ENCODE results near the gene PIGL. TPM values are rescaled to one million over a fixed set of nuclear protein-coding genes. Genes with fewer than 3 reads are reported as not detected.

The PIGL gene
- total and polyA plus RNA-seq, 4 donors = 8.9 to 38.1 (median 27.1) TPM

- peak overlapping the region; percentile 37 to 85 for H3K9ac ChIP-seq (ENCODE audit: insufficient read depth in 1 of 2, low read length in 2 of 2)
- peak overlapping the region; percentile 28 for H3K4me3 ChIP-seq
- H3K9me3 ChIP-seq (ENCODE audit: control insufficient read depth in 4 of 4, insufficient read depth in 3 of 4, low read length in 3 of 4) = no peaks in the 10 kb centered on the region
- H3K36me3 ChIP-seq (ENCODE audit: control insufficient read depth in 4 of 4, insufficient read depth in 4 of 4, low read length in 4 of 4) = peaks cover 0 to 6% (median 3%) of the 10 kb centered on the region in 4 donors
- peaks cover 0 to 10% (median 4%) of the 10 kb centered on the region in 5 donors for H3K4me1 ChIP-seq (ENCODE audit: control insufficient read depth in 5 of 5, insufficient read depth in 5 of 5, low read length in 5 of 5)
- TF ChIP-seq, protein P1, sequence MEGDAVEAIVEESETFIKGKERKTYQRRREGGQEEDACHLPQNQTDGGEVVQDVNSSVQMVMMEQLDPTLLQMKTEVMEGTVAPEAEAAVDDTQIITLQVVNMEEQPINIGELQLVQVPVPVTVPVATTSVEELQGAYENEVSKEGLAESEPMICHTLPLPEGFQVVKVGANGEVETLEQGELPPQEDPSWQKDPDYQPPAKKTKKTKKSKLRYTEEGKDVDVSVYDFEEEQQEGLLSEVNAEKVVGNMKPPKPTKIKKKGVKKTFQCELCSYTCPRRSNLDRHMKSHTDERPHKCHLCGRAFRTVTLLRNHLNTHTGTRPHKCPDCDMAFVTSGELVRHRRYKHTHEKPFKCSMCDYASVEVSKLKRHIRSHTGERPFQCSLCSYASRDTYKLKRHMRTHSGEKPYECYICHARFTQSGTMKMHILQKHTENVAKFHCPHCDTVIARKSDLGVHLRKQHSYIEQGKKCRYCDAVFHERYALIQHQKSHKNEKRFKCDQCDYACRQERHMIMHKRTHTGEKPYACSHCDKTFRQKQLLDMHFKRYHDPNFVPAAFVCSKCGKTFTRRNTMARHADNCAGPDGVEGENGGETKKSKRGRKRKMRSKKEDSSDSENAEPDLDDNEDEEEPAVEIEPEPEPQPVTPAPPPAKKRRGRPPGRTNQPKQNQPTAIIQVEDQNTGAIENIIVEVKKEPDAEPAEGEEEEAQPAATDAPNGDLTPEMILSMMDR (IDR thresholded peaks at IDR 0.05; ENCODE audit: control extremely low read depth, extremely low read depth) = no peak
- peak overlapping the region in 1 of 2 donors; percentile 19 for H3K27ac ChIP-seq (ENCODE audit: low read depth in 1 of 2, low read length in 1 of 2)
- 1% methylated on average over 58 to 75 of the region's 75 CpGs for WGBS, 2 donors
- ATAC-seq (ENCODE audit: insufficient read depth, low FRiP score) = peak; percentile 38
- H3K27me3 ChIP-seq (ENCODE audit: control insufficient read depth in 3 of 3, insufficient read depth in 3 of 3, low read length in 2 of 3) = no peaks in the 10 kb centered on the region
- peak; percentile 75 to 83 (median 78) for DNase-seq
Measured at GRCh38 chr17:16352667-16353316, 135.8 kb downstream of the PIGL start.

GRCh38 chr17:16353317-16354174, 136.5 kb downstream of the PIGL start, which contains the start of gene CENPV:
TSS of gene CENPV (minus strand) at chr17:16353469. CDS start at chr17:16353436, 33 bp downstream.
- DNase-seq (peak; percentile 59 to 77 (median 65)), ATAC-seq (ENCODE audit: insufficient read depth, low FRiP score) (peak; percentile 66)
- H3K27me3 ChIP-seq (ENCODE audit: control insufficient read depth in 3 of 3, insufficient read depth in 3 of 3, low read length in 2 of 3) = no peaks in the 10 kb centered on the region
- H3K27ac ChIP-seq (ENCODE audit: low read depth in 1 of 2, low read length in 1 of 2) = peak within 1 kb of the TSS in 1 of 2 donors; percentile 19
- TF ChIP-seq, protein P1 (IDR thresholded peaks at IDR 0.05; ENCODE audit: control extremely low read depth, extremely low read depth) = no peak
- H3K4me3 ChIP-seq = peak within 1 kb of the TSS; percentile 28
- H3K9me3 ChIP-seq (ENCODE audit: control insufficient read depth in 4 of 4, insufficient read depth in 3 of 4, low read length in 3 of 4) = no peaks in the 10 kb centered on the region
- peaks cover 0 to 3% (median 3%) of the 10 kb centered on the region in 4 donors for H3K36me3 ChIP-seq (ENCODE audit: control insufficient read depth in 4 of 4, insufficient read depth in 4 of 4, low read length in 4 of 4)
- 16 to 25% methylated on average over 52 to 83 of the region's 83 CpGs for WGBS, 2 donors
- H3K9ac ChIP-seq (ENCODE audit: insufficient read depth in 1 of 2, low read length in 2 of 2) = peak within 1 kb of the TSS; percentile 37 to 85
- peaks cover 0 to 10% (median 4%) of the 10 kb centered on the region in 5 donors for H3K4me1 ChIP-seq (ENCODE audit: control insufficient read depth in 5 of 5, insufficient read depth in 5 of 5, low read length in 5 of 5)

DNA sequence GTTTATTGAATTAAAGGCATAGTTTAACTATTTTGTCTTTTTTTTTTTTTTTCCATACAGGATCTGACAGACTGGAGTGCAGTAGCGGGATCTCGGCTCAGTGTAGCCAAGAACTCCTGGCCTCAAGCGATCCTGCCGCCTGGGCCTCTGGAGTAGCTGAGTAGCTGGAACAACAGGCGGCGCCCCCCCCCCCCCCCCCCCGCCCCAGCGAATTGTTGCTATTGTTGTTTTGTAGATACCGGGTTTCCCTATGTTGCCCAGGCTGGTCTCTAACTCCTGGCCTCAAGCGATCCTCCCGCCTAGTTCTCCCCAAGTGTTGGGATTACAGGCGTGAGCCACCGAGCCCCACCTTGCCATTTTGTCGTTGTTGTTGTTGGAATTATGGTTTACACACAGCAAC, 137.6 kb downstream of the PIGL start:
- no peak overlapping the region for H3K27ac ChIP-seq (ENCODE audit: low read depth in 1 of 2, low read length in 1 of 2)
- TF ChIP-seq, protein P1 (IDR thresholded peaks at IDR 0.05; ENCODE audit: control extremely low read depth, extremely low read depth) = no peak
- no peaks in the 10 kb centered on the region for H3K36me3 ChIP-seq (ENCODE audit: control insufficient read depth in 4 of 4, insufficient read depth in 4 of 4, low read length in 4 of 4)
- H3K27me3 ChIP-seq (ENCODE audit: control insufficient read depth in 3 of 3, insufficient read depth in 3 of 3, low read length in 2 of 3) = no peaks in the 10 kb centered on the region
- 94 to 97% methylated on average over 13 to 14 of the region's 14 CpGs for WGBS, 2 donors
- H3K4me3 ChIP-seq = no peak overlapping the region
- DNase-seq = no peak
- no peak overlapping the region for H3K9ac ChIP-seq (ENCODE audit: insufficient read depth in 1 of 2, low read length in 2 of 2)
- H3K9me3 ChIP-seq (ENCODE audit: control insufficient read depth in 4 of 4, insufficient read depth in 3 of 4, low read length in 3 of 4) = no peaks in the 10 kb centered on the region
- peaks cover 0 to 10% (median 4%) of the 10 kb centered on the region in 5 donors for H3K4me1 ChIP-seq (ENCODE audit: control insufficient read depth in 5 of 5, insufficient read depth in 5 of 5, low read length in 5 of 5)
- no peak for ATAC-seq (ENCODE audit: insufficient read depth, low FRiP score)

All from lung (tissue), 12 donors.